ENCODE data around the gene PPP2CA.

PPP2CA gene

DNA sequence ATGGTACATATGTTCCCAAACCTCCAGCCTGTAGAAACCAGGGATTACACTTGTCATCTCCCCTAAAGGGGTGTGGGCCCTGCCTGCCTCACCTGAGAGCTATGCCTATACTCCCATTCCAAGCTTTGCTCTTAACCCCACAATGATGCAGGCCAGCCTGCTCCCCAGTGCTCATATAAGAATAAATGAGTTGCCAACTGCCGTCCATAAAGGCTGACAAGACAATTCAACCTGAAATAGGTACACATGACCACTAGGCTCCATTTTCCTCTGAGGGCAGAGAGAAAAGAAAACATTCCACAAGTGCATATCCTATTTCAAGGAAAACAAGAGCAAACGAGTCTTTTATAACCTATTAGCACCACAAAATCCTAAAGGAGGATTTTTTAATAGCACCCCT is 77.6 kb downstream of the PPP2CA start:
- DNase-seq (ENCODE audit: low spot score): no peak

DNA sequence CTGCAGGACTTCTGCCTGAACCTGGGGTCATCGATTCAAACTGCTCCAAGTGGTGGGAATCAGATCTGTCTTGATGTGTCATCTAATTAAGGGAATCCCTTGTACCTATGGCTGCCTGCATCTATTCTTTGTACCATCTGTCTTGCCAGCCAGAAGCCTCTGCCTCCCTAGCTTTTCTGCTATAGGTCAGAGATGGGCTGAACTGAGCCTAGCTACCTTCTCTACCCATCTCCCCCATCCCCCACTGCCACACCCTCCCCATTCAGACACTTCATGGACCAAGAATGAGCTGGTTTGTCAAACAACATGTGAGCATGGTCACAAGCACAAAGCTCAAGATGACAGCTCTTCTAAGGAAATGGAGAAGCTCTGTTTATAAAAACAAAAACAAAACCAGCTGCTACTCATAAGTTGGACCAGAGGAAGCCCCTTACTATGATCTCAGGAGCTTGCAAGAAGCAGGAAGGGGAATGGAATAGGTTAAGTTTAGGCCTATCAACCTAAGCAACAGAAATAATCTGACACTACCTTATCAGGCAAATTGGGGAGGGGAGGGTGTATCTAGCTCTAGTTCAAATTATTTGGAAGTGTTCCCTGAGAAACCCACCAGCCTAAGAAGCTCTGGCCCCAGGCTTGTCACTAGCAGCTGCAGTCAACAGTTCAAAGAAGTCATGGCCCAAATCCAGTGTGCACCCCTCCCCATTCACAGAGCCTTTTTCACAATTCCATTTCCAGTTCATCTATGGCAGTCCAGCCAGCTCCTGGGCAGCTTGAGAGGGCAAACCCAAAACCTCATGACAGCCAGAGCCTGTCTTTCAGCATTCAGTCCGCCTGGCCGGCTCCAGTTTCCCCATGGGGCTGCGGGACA is 79.0 kb downstream of the PPP2CA start:
- no peak for DNase-seq (ENCODE audit: low spot score)

DNA sequence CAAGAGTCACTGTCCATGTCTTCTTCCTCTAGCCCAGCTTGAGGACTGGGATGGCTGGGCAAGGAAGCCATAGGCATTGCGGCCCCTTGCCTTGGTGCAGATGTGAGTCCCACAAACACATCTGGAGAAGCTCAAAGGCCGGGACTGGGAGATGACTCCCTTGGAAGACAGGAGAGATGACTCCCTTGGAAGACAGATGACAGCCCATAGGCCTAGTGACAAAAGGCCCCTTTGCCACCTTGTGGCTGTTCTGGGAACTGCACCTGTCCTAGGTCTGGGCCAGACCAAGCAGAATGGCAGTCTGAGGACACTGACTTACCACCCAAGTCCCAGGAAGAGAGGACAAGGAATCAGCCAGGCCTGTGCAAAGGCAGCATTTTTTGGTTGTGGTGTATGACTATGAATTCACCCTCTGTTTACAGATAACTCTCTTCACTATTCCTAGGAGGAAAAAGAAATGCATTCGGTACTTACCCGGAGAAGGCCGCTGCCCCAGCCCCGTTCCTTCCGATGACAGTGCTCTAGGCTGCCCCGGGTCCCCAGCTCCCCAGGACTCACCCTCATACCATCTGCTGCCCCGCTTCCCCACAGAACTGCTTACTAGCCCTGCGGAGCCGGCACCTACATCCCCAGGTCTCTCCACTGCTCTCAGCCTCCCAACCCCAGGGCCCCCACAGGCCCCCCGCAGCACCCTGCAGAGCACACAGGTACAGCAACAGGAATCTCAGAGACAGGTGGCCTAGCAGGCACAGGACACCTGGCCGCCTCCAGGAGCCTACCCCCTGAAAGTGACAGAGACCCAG is 79.9 kb downstream of the PPP2CA start:
- peak; percentile 79 for DNase-seq (ENCODE audit: low spot score)

DNA sequence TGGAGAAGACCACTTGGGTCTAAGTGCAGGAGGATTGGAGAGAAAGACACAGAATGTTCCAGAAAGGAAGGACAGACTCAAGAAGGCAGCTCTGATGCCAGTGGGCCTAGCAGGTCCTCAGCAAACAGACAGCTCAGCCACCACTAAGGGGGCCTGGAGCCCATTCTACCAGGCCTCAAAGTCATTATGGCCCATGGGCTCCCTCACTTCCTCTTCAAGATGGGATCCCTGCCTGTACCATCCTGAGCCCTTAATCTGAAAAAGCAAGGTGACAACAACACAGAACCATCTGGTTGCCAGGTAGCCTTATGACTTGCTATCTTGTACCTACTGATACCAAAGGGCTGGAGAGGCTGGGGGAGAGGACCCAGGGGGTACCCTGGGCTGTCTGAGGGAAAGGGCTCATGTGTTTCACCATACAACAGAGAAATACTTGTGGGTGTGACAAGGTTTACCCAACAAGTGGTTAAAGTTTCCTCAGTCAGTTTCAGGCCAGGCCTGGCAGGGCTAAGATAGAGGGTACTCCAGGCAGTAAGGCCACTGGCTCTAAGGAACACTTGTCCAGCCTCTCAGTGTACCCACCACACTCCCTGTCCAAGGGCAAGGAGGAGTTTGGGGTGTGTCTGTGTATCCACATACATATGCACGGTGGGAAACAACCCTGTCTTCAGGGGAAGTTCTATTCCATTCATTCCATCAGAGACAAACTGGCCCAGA is 80.7 kb downstream of the PPP2CA start:
- no peak for DNase-seq (ENCODE audit: low spot score)

All from iPS-NIHi11 (cell line).